LoVo (cell line): Measurements from ENCODE around the gene ERICH6.

Experiments used
- DNase-seq: peaks from one replicate; pipeline ENCODE4 v3.0.0-alpha.2; 2016; ENCODE audit warnings: low spot score

Gene ERICH6

GRCh38 chr3:150703756-150704344 is at the start of gene ERICH6:
ERICH6 (minus strand) TSS chr3:150703920; CDS start chr3:150703898, 22 bp downstream.
- peak; percentile 93 for DNase-seq

GRCh38 chr3:150751781-150752263 is 48.1 kb upstream of the ERICH6 start:
- no peak for DNase-seq

- DNase-seq = no peak
Measured at GRCh38 chr3:150749255-150749654, 45.5 kb upstream of the ERICH6 start.

- no peak for DNase-seq
Measured at GRCh38 chr3:150748684-150749047, 44.9 kb upstream of the ERICH6 start.

- no peak for DNase-seq
Measured at GRCh38 chr3:150747886-150748683, 44.4 kb upstream of the ERICH6 start.

GRCh38 chr3:150746791-150747590 is 43.3 kb upstream of the ERICH6 start:
- no peak for DNase-seq

GRCh38 chr3:150745832-150746231 is 42.1 kb upstream of the ERICH6 start:
- DNase-seq = no peak

- no peak for DNase-seq
Measured at GRCh38 chr3:150744919-150745211, 41.1 kb upstream of the ERICH6 start.

- no peak for DNase-seq
Measured at GRCh38 chr3:150744041-150744918, 40.6 kb upstream of the ERICH6 start.

- DNase-seq = no peak
Measured at GRCh38 chr3:150743508-150743907, 39.8 kb upstream of the ERICH6 start.

GRCh38 chr3:150742679-150743078 is 39.0 kb upstream of the ERICH6 start:
- no peak for DNase-seq

- no peak for DNase-seq
Measured at GRCh38 chr3:150742141-150742523, 38.4 kb upstream of the ERICH6 start.

GRCh38 chr3:150741497-150742140 is 37.9 kb upstream of the ERICH6 start:
- DNase-seq = no peak

- no peak for DNase-seq
Measured at GRCh38 chr3:150740733-150741496, 37.2 kb upstream of the ERICH6 start.

GRCh38 chr3:150739877-150740645 is 36.3 kb upstream of the ERICH6 start:
- no peak for DNase-seq

GRCh38 chr3:150739200-150739863 is 35.6 kb upstream of the ERICH6 start:
- no peak for DNase-seq

GRCh38 chr3:150738688-150739087 is 35.0 kb upstream of the ERICH6 start:
- no peak for DNase-seq

- DNase-seq = peak; percentile 36
Measured at GRCh38 chr3:150737874-150738679, 34.4 kb upstream of the ERICH6 start.
